ENCODE data around the gene IGSF11.
"Not testable (repeated sequence)": the region's sequence is repeated elsewhere in the genome, so short reads cannot be mapped to it uniquely, and the experiment has no call there.

Gene IGSF11

GRCh38 chr3:118859950-118860349, 174.7 kb downstream of the IGSF11 start:
- no peak for DNase-seq

GRCh38 chr3:118851466-118852193, 183.0 kb downstream of the IGSF11 start:
- DNase-seq = not testable (repeated sequence)

- no peak for DNase-seq
Measured at GRCh38 chr3:118850687-118851086, 184.0 kb downstream of the IGSF11 start.

Measured in NCI-H510A treated with DMSO at 0.1 percent for 48 hours (cell line).